GM12892 (cell line): ENCODE measurements around the gene SLC17A2.

Experiments
- POLR2AphosphoS5 ChIP-seq: IDR thresholded peaks from 2 replicates; pipeline ENCODE4 v1.6.1; 2011; ENCODE audit warnings: low read depth, low read length, control low read depth
- TAF1 ChIP-seq: IDR thresholded peaks from 2 replicates; pipeline ENCODE4 v1.6.1; 2011; ENCODE audit warnings: low read depth, mild to moderate bottlenecking, control low read depth, low read length, borderline replicate concordance

DNA sequence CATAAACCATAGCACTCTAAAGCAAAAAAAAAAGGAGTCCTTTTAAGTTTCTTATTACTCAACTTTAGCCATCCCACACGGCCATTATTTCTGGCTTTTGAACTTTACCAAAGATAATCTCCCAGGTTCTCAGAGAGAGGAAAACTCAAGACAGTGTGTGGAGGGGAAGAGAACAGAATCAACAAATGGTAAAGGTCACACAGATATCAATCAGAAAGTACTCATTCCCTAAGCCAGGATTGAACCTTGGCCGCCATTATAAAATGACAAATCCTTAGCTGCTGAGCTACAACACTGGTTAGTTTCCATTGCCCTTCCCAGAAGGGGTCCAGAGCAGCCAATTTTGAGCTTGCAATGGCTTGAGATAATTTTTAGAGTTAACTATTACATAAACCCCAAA lies 22.0 kb upstream of the SLC17A2 start:
- TF ChIP-seq POLR2AphosphoS5 (no peak), TAF1 (no peak)
